Omental fat pad (tissue), 4 donors: Measurements from ENCODE around the gene AZI2. TPM values are rescaled to one million over a fixed set of nuclear protein-coding genes. Genes with fewer than 3 reads are reported as not detected.
A peak's percentile ranks its signal among the peaks of the same experiment; 100 is the strongest.

ENCODE experiments used
- ATAC-seq: fragments of 150-250 bp; one replicate; pipeline ENCODE4 v1.9.1; 2016; ENCODE audit warnings: mild to moderate bottlenecking, moderate library complexity; ENCODE audit not compliant: low FRiP score
- DNase-seq: peaks from one replicate; pipeline ENCODE4 v3.0.0-alpha.2; 2019; ENCODE audit warnings: low spot score
- CTCF ChIP-seq, 3 donors: fragments of 450-650 bp; IDR thresholded peaks; one replicate each; pipeline ENCODE4 v1.5.1; 2016 to 2017; ENCODE audit warnings: antibody characterized with exemption in 3 of 3, mild to moderate bottlenecking in 3 of 3, moderate library complexity in 2 of 3
- total RNA-seq, 4 donors: library from RNA; depleted of rRNA; stranded (reverse); fragments of >200 nt; gene quantifications; one replicate each; pipeline ENCODE4 v1.1.0, GENCODE V29; 2016

The AZI2 gene
- total RNA-seq, result 100 to 1,000 TPM in 2 of 4 donors, 10 to 100 TPM in 2; 82.0 to 153 (median 114) TPM

GRCh38 chr3:28348629-28349468 lies at the start of gene AZI2, which contains the start of gene ZCWPW2:
Gene AZI2 (minus strand): TSS chr3:28348824. CDS start chr3:28340617, 8,207 bp downstream.
Gene ZCWPW2 (plus strand): TSS chr3:28348721. CDS start chr3:28413069, 64,348 bp downstream.
- peak; percentile 98 for ATAC-seq
- peak; percentile 84 for DNase-seq
- TF ChIP-seq CTCF (IDR thresholded peaks at IDR 0.05), result no peak

GRCh38 chr3:28388978-28389377 lies 40.4 kb upstream of the AZI2 start:
- ATAC-seq (no peak), DNase-seq (no peak)
- no peak for TF ChIP-seq CTCF (IDR thresholded peaks at IDR 0.05)

- no peak for DNase-seq
- TF ChIP-seq CTCF (IDR thresholded peaks at IDR 0.05), result no peak
- ATAC-seq, result no peak
Measured at GRCh38 chr3:28386049-28386448, 37.4 kb upstream of the AZI2 start.

GRCh38 chr3:28376424-28376823 lies 27.8 kb upstream of the AZI2 start:
- DNase-seq (no peak), ATAC-seq (peak; percentile 95)
- no peak for TF ChIP-seq CTCF (IDR thresholded peaks at IDR 0.05)

GRCh38 chr3:28349469-28350000 lies 911 bp upstream of the AZI2 start:
- no peak for TF ChIP-seq CTCF (IDR thresholded peaks at IDR 0.05)
- DNase-seq (no peak), ATAC-seq (no peak)

GRCh38 chr3:28348265-28348628 lies 377 bp downstream of the AZI2 start:
- DNase-seq (peak; percentile 79), ATAC-seq (peak; percentile 96)
- no peak for TF ChIP-seq CTCF (IDR thresholded peaks at IDR 0.05)
